Activated naive CD4-positive, alpha-beta T cell (primary cell): ENCODE data around the gene REN.

Experiments used
- DNase-seq, 4 experiments: peaks; one replicate each; lab custom pipeline; 2025; lab: John Stamatoyannopoulos, UW

Gene REN

GRCh38 chr1:204190212-204191211 lies 24.4 kb upstream of the REN start:
- no peak for DNase-seq

- DNase-seq = no peak
Observed at GRCh38 chr1:204188959-204189639, 23.0 kb upstream of the REN start.

GRCh38 chr1:204186597-204186996 lies 20.5 kb upstream of the REN start:
- no peak for DNase-seq

DNA sequence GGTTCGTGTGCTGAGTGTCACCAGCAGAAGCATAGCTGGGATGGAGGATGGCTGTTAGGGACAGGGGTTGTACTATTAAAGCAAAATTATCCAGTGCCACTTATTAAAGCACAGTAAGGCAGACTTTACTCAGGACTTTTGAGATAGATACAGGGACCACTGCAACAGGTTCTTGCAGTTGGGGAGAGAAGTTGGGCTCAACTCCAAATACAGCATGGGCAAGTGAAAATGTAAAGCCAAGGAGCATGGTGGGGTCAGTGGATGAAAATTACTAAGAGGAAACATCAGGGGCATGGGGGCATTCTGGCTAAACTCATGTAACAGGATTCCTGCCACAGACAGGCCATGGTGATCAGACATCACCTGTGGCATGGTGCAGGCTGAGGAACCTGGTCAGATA lies 15.0 kb upstream of the REN start:
- DNase-seq = no peak

GRCh38 chr1:204180133-204180532 lies 14.0 kb upstream of the REN start:
- DNase-seq = no peak

GRCh38 chr1:204178487-204179281 lies 12.5 kb upstream of the REN start:
- no peak for DNase-seq

- no peak for DNase-seq
Observed at GRCh38 chr1:204177133-204177532, 11.0 kb upstream of the REN start.

GRCh38 chr1:204176049-204176448 lies 9.9 kb upstream of the REN start:
- DNase-seq = no peak

DNA sequence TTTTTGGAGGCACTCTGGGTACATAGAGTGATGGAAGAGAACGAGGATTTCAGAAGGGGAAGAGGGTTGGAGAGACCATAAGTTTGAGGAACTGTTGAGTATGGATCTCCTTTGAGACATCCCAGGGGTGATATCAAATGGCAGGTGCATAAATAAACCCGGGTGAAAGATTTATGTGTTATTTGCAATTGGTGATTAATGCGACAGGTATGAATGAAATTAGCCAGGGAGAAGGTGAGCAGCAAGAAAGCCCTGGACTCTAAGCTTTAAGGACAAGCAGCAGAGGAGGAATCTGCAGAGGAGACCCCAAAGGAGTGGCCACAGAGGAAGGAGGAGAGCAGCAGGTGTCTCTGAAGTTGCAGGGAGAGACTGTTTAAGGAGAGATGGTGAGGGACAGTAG lies 8.8 kb upstream of the REN start:
- no peak for DNase-seq

DNA sequence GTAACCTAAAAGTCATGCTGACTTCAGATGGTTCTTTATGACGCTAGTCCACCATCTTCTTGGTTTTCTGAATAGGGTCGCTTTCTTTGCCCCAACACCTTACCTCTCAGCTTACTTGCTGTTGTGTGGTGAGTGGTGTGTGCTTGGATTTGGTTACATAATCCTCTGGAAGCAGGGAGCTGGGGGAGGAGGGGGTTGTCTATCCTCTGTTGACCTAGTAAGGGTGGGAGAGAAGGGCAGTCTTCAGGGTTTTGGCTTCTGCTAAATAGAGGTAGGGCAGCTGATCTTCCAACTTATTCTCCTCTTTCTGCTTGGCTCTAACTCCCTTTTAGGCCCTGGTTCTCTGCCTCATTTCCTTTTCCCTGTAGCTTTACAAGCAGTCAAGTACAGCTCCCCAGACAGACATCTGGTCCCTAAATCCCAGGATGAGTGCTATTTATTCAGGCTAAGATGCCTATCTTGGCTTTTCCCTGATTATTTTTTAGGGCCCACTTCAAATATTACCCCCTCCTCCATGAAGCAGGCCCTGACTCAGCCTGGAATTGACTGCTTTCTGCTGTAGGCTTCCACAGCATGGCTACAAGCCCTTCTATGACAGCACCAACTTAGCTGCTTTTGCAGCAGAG lies 6.4 kb upstream of the REN start:
- DNase-seq = no peak

GRCh38 chr1:204171751-204172178 lies 5.6 kb upstream of the REN start:
- DNase-seq = no peak

- DNase-seq = no peak
Observed at GRCh38 chr1:204170494-204171155, 4.5 kb upstream of the REN start.

DNA sequence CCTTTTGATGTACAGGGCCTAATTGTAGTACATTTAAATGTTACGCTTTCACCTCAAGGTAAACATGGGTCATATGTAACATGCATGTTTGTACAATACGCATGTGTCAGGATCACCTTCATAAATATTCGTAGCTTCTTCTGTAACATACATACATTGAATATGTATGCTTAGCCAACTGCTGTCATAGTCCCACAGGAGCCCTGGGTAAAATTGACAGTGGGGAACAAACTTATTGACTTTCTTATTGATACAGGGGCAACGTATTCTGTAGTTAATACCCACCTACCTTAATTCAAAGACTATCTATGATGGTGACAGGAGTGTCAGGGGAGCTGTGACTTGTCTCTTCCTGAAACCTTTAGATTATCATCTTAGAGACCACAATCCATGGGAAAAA lies 3.7 kb upstream of the REN start:
- DNase-seq = no peak

- no peak for DNase-seq
Observed at GRCh38 chr1:204167730-204168129, 1.6 kb upstream of the REN start.

DNA sequence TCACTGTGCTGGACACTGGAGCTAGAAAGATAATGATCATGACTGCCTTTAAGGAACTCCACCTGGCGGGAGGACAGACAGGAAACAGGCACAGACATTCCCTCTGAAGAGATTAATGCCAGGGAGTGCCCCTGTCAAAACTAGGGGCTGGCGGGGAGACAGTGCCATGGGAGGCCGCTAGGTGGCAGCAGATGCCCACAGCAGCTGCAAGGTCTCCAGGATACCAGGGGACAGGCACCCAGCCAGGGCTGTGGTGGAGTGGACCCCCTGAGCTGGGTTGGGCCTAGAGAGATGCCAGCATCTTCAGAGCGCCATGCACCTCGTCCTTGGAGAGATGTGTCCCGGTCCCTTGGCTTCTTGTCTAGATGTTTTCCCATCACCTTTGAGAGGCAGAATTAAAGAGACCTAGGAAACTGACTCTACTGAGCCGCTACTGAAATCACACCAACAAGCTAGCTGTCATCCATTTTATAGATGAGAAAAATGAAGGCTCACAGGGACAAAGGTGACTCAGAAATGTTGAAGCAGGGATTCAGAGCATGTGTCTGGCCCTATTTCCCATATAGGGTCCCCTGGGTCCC lies 3.6 kb downstream of the REN start:
- DNase-seq = peak; percentile 55 to 76 (median 71)

- no peak for DNase-seq
Observed at GRCh38 chr1:204161609-204162493, 4.3 kb downstream of the REN start.

- no peak for DNase-seq
Observed at GRCh38 chr1:204157962-204158361, 8.2 kb downstream of the REN start.

DNA sequence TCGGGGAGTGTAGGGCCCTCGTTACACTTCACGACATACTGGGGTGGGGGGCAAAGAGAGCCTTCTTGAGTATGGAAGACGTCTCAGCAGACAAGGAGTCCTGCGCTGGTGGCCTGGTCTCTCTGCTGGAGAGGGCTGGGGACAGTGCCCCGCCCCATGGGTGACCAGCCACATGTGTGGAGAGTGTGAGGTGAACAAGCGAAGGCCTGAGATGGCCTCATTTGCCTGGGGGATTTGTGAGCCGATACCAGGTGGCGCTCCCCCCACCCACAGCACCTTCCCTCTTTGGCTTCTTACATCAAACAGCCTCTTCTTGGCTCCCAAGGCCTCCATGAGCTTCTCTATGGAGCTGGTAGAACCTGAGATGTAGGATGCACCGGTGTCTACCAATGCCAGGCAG lies 10.3 kb downstream of the REN start:
- no peak for DNase-seq

GRCh38 chr1:204154568-204155255 lies 11.4 kb downstream of the REN start:
- no peak for DNase-seq
